ENCODE measurements around the gene ADARB2.

Gene ADARB2

GRCh38 chr10:1660815-1661214 is 76.5 kb downstream of the ADARB2 start:
- POLR2A ChIA-PET, result no interaction called here
- CTCF ChIA-PET, result interaction anchor here (1.6 kb wide), 1 partner anchor 10 kb away, joined by 4 read pairs; no protein-coding TSS in a partner anchor
- TF ChIP-seq CTCF (IDR thresholded peaks at IDR 0.05; ENCODE audit: control extremely low read depth, extremely low read depth, low read depth, missing control alignments), result no peak

GRCh38 chr10:1660386-1660785 is 76.9 kb downstream of the ADARB2 start:
- POLR2A ChIA-PET, result no interaction called here
- no peak for TF ChIP-seq CTCF (IDR thresholded peaks at IDR 0.05; ENCODE audit: control extremely low read depth, extremely low read depth, low read depth, missing control alignments)
- CTCF ChIA-PET, result interaction anchor here (1.6 kb wide), 1 partner anchor 9 kb away, joined by 4 read pairs; no protein-coding TSS in a partner anchor
- DNase-seq (ENCODE audit: extremely low spot score), result no peak

More at GRCh38 chr10:1660815-1661214, 76.5 kb downstream of the ADARB2 start:
- no peak for DNase-seq (ENCODE audit: extremely low spot score)

GRCh38 chr10:1659221-1659791 is 78.0 kb downstream of the ADARB2 start:
- POLR2A ChIA-PET, result no interaction called here
- no peak for DNase-seq (ENCODE audit: extremely low spot score)
- no peak for TF ChIP-seq CTCF (IDR thresholded peaks at IDR 0.05; ENCODE audit: control extremely low read depth, extremely low read depth, low read depth, missing control alignments)
- CTCF ChIA-PET, result no interaction called here

GRCh38 chr10:1658658-1659057 is 78.7 kb downstream of the ADARB2 start:
- no peak for DNase-seq (ENCODE audit: extremely low spot score)
- ChIA-PET CTCF (no interaction called here), POLR2A (no interaction called here)
- no peak for TF ChIP-seq CTCF (IDR thresholded peaks at IDR 0.05; ENCODE audit: control extremely low read depth, extremely low read depth, low read depth, missing control alignments)

GRCh38 chr10:1657479-1657878 is 79.8 kb downstream of the ADARB2 start:
- POLR2A ChIA-PET, result no interaction called here
- no peak for TF ChIP-seq CTCF (IDR thresholded peaks at IDR 0.05; ENCODE audit: control extremely low read depth, extremely low read depth, low read depth, missing control alignments)
- CTCF ChIA-PET, result interaction anchor here (1.3 kb wide), 1 partner anchor 13 kb away, joined by 3 read pairs; no protein-coding TSS in a partner anchor
- DNase-seq (ENCODE audit: extremely low spot score), result no peak

GRCh38 chr10:1655367-1655766 is 82.0 kb downstream of the ADARB2 start:
- CTCF ChIA-PET, result interaction anchor here (1.0 to 2.6 kb wide), 4 partner anchors 11 to 32 kb away, joined by 3 to 8 read pairs (median 4); no protein-coding TSS in a partner anchor

More at GRCh38 chr10:1655367-1655766, 82.0 kb downstream of the ADARB2 start:
- no peak for TF ChIP-seq CTCF (IDR thresholded peaks at IDR 0.05; ENCODE audit: control extremely low read depth, extremely low read depth, low read depth, missing control alignments)
- POLR2A ChIA-PET, result no interaction called here
- no peak for DNase-seq (ENCODE audit: extremely low spot score)

All from GM10248 (cell line).